Naive thymus-derived CD8-positive, alpha-beta T cell (primary cell): ENCODE data around the gene TBC1D2B. TPM values are rescaled to one million over a fixed set of nuclear protein-coding genes. Genes with fewer than 3 reads are reported as not detected.

Experiments
- ATAC-seq, 2 donors: fragments of 150-1000 bp; cut with Tn5 transposase in 1 of 2; sonication (Bioruptor Pico), chemical (Tn5 transposase) in 1 of 2; 1 replicate in 1 of 2; 2 replicates in 1 of 2; pipeline ENCODE4 v1.10.0; 2021; ENCODE audit warnings: mild to moderate bottlenecking in 2 of 2, moderate library complexity in 2 of 2
- POLR2A ChIA-PET: fragments of 350-600 bp; sonication (Branson Sonifier 250); formaldehyde crosslinking; loops from one replicate; lab custom pipeline; 2021; ENCODE audit warnings: antibody characterized with exemption; lab: Charles Lee
- DNase-seq, 10 donors: peaks; one replicate each; pipeline versions ENCODE4 v3.0.0 to v3.0.0-alpha.2; 2020 to 2022
- H3K27ac Mint-ChIP-seq, 10 donors: one replicate each; pipeline ENCODE4 v1.8.0; 2020 to 2022; ENCODE audit warnings: mild to moderate bottlenecking in 10 of 10, mixed read lengths in 10 of 10, moderate library complexity in 4 of 10, inconsistent platforms in 1 of 10
- H3K27me3 Mint-ChIP-seq, 5 donors: one replicate each; pipeline ENCODE4 v1.8.0; 2021 to 2022; ENCODE audit warnings: mixed read lengths in 5 of 5
- H3K36me3 Mint-ChIP-seq, 3 donors: one replicate each; pipeline ENCODE4 v1.8.0; 2020 to 2022; ENCODE audit warnings: mixed read lengths in 3 of 3, mild to moderate bottlenecking in 2 of 3, inconsistent platforms in 1 of 3
- H3K4me1 Mint-ChIP-seq, 4 donors: one replicate each; pipeline ENCODE4 v1.8.0; 2021 to 2022; ENCODE audit warnings: mixed read lengths in 4 of 4
- H3K4me3 Mint-ChIP-seq, 10 donors: one replicate each; pipeline ENCODE4 v1.8.0; 2020 to 2022; ENCODE audit warnings: mild to moderate bottlenecking in 10 of 10, mixed read lengths in 10 of 10, moderate library complexity in 6 of 10, inconsistent platforms in 1 of 10
- H3K9me3 Mint-ChIP-seq, 9 donors: one replicate each; pipeline ENCODE4 v1.8.0; 2020 to 2022; ENCODE audit warnings: mixed read lengths in 9 of 9, mild to moderate bottlenecking in 3 of 9, inconsistent platforms in 1 of 9, moderate library complexity in 1 of 9
- polyA plus RNA-seq, 3 donors: library from polyadenylated mRNA; unstranded; fragments of 300-500 nt; fragmentation: Illumina TruSeq; gene quantifications; one replicate each; pipeline ENCODE4 v1.2.3, GENCODE V29; 2021
- total RNA-seq, 8 experiments: library from RNA in 2 of 8; stranded (reverse) in 2 of 8; gene quantifications; one replicate each; pipeline ENCODE4 v1.2.3 and lab custom pipeline; 2021 to 2026

TBC1D2B gene
- total and polyA plus RNA-seq, 5 experiments from 2014 or later: 8.1 to 82.1 (median 14.0) TPM

- ATAC-seq: no peak
- no peaks in the 10 kb centered on the region for H3K36me3 Mint-ChIP-seq
- H3K4me3 Mint-ChIP-seq: peak overlapping the region in 1 of 10 donors; percentile 41
- no peak overlapping the region for H3K27ac Mint-ChIP-seq
- H3K4me1 Mint-ChIP-seq: peaks cover 0 to 16% (median 11%) of the 10 kb centered on the region in 4 donors
- H3K27me3 Mint-ChIP-seq: peaks cover 0 to 4% (median 0%) of the 10 kb centered on the region in 5 donors
- POLR2A ChIA-PET: no interaction called here
- H3K9me3 Mint-ChIP-seq: no peaks in the 10 kb centered on the region
- no peak for DNase-seq
These were observed 131.9 kb downstream of the TBC1D2B start for GRCh38 chr15:77945566-77945965.

Other genes starting within 250 kb of the TBC1D2B start
- not detected for gene SH2D7, start 14.8 kb upstream of the TBC1D2B start, total RNA-seq
- under 1 TPM in 1 of 3 donors, not detected in 2; 0.19 TPM for gene SH2D7, start 14.8 kb upstream of the TBC1D2B start, polyA plus RNA-seq
- 1 to 10 TPM; 1.2 to 1.6 TPM for gene CIB2, start 53.7 kb upstream of the TBC1D2B start, total RNA-seq
- gene CIB2, start 53.7 kb upstream of the TBC1D2B start, polyA plus RNA-seq: 1 to 10 TPM; 1.4 to 3.4 (median 2.5) TPM
- 10 to 100 TPM; 52.0 to 52.2 TPM for gene IDH3A, start 71.7 kb upstream of the TBC1D2B start, total RNA-seq
- 10 to 100 TPM; 40.1 to 46.3 (median 42.3) TPM for gene IDH3A, start 71.7 kb upstream of the TBC1D2B start, polyA plus RNA-seq
- gene ACSBG1, start 156.9 kb upstream of the TBC1D2B start, total RNA-seq: not detected
- gene ACSBG1, start 156.9 kb upstream of the TBC1D2B start, polyA plus RNA-seq: under 1 TPM in 2 of 3 donors, not detected in 1; 0.05 to 0.11 TPM
- 10 to 100 TPM; 51.4 to 55.1 TPM for gene DNAJA4, start 186.9 kb upstream of the TBC1D2B start, total RNA-seq
- gene DNAJA4, start 186.9 kb upstream of the TBC1D2B start, polyA plus RNA-seq: 10 to 100 TPM in 1 of 3 donors, 1 to 10 TPM in 2; 7.9 to 15.6 (median 9.1) TPM
- 10 to 100 TPM; 45.3 to 49.7 TPM for gene SKIC8, start 221.9 kb upstream of the TBC1D2B start, total RNA-seq
- 100 to 1,000 TPM in 2 of 3 donors, 10 to 100 TPM in 1; 98.8 to 117 (median 107) TPM for gene SKIC8, start 221.9 kb upstream of the TBC1D2B start, polyA plus RNA-seq